GM19463 (cell line): ENCODE measurements around the gene RABL3.
"Not testable (repeated sequence)": the region's sequence is repeated elsewhere in the genome, so short reads cannot be mapped to it uniquely, and the experiment has no call there.

Experiments used
- ATAC-seq: cut with Tn5 transposase; IDR thresholded peaks from one replicate; pipeline ENCODE4 v1.9.1; 2021; ENCODE audit warnings: mild to moderate bottlenecking, moderate library complexity; ENCODE audit not compliant: unreplicated experiment

RABL3 gene

DNA sequence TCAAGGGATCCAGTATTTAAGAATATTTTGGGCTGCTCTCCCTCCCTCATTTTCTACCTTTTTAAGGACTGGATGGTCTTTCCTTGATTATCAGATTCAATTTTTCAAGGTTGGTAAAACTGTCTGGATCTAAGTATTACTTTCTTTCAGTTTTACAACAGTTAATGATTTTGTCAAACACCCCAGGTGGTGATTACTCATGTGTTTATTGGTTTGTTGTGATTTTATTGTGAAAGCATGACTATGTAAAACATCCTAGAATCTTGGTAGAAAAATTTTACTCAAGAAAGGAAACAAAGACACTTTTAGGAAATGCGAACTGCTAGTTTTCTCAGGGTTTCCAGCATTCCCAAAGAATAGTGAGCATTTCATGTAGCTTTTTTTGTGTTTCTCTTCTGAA, 7.5 kb upstream of the RABL3 start:
- no peak for ATAC-seq

GRCh38 chr3:120745466-120745865, 3.1 kb upstream of the RABL3 start:
- no peak for ATAC-seq

GRCh38 chr3:120743556-120744195, 1.4 kb upstream of the RABL3 start:
- no peak for ATAC-seq

DNA sequence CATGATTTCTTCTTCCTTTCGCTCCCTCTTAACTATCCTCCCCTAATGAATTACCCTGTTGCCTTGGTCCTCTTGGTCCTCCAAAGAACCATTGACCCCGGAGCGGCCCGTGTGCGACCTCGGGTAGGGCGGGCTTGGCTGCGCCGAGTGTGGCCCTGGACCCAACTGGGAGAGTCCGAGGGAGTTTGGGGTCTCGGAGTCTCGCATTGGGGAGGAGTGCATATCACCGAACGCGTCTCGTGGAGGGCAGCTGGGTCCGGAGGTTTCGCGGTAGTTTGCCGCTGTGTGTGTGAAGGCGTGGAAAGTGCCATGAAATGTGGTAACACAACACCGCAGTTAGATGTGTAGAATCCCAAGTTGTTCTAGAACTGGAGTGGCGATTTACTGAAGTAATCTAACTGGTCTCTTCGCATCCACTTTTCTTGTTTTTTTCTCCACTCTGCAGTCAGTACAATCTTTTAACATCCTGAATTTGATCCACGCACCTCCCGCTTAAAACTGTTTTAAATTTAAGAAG, 591 bp upstream of the RABL3 start:
- ATAC-seq = peak; percentile 10

GRCh38 chr3:120741837-120742197, 499 bp downstream of the RABL3 start:
- peak; percentile 2 for ATAC-seq

GRCh38 chr3:120741320-120741719, 996 bp downstream of the RABL3 start:
- no peak for ATAC-seq

DNA sequence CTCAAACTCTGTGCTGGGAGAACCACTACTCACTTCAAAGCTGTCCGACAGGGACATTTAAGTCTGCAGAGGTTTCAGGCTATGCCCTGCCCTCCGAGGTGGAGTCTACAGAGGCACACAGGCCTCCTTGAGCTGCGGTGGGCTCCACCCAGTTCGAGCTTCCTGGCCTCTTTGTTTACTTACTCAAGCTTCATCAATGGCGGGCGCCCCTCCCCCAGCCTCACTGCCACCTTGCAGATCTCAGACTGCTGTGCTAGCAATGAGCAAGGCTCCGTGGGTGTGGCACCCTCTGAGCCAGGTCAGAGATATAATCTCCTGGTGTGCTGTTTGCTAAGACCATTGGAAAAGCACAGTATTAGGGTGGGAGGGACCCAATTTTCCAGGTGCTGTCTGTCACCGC, 4.3 kb downstream of the RABL3 start:
- not testable (repeated sequence) for ATAC-seq

DNA sequence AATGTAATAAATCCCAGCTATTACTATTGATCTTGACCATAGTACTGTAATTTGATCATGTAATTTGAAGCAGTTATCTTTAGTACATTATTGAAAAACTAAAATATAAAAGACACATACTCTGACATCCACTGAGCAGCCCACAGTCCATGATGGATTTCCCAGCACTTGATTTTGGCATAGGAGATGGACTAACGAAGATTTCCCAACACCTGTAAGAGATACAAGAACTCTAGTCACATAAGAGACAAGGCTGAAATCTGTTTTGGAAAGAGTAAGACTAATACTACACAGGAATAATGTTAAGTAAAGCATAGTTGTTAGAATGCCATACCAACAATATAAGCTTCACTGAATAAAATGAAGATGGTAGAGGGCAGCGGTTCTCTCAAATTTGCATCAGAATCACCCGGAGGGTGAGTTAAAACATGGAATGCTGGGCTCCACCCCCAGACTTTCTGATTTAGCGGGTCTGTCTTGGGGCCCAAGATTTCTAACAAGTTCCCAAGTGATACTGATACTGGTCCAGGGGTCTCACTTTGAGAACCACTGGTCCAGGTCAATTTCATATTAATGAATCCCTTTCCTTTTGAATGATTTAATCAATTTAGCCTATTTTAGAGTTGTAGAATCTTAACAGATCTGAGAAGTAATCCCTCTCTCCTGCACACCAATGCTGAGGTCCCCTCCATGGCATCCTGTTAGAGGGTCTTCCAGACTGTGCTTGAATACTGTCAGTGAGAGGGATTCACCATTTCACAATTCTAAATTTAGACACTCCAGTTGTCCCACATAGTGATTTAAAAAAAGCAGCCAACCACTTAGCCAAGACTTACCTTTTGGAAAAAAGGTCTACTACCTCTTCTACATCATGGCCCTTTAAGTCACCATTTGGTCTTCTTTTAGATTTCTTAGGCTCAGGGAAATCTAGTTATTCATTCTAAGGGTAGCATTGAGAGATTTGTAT, 11.5 kb downstream of the RABL3 start:
- no peak for ATAC-seq

- ATAC-seq = no peak
These were observed 15.5 kb downstream of the RABL3 start for GRCh38 chr3:120726791-120727190.

DNA sequence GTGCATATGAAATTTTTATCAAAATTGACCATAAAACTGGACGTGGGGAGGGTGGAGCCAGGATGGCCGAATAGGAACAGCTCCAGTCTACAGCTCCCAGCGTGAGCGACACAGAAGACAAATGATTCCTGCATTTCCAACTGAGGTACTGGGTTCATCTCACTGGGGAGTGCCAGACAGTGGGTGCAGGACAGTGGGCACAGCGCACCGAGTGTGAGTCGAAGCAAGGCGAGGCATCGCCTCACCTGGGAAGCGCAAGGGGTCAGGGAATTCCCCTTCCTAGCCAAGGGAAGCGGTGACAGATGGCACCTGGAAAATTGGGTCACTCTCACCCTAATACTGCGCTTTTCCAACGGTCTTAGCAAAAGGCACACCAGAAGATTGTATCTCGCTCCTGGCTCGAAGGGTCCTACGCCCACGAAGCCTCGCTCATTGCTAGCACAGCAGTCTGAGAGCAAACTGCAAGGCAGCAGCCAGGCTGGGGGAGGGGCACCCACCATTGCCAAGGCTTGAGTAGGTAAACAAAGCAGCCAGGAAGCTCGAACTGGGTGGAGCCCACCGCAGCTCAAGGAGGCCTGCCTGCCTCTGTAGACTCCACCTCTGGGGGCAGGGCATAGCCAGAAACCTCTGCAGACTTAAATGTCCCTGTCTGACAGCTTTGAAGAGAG, 23.0 kb downstream of the RABL3 start:
- not testable (repeated sequence) for ATAC-seq

DNA sequence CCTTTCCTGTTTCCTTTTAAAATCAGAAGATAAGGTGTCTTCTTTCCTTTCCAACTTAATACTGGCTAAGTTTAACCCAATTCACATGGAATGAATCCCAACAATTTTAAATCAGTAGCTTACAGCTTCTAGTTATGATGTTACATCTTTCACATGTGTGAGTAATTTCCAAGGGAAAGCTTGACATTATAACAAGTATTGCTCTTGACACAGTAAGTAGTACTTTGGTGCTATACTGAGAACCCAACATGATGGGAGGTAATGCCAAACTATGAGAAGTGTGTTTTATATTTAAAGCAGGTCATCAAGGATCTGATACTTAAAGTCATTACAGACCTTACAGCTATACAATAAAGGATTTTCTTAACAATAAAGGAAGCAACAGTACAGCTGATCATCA, 29.1 kb downstream of the RABL3 start:
- no peak for ATAC-seq

GRCh38 chr3:120710369-120710768, 31.9 kb downstream of the RABL3 start:
- no peak for ATAC-seq

GRCh38 chr3:120708408-120708807, 33.9 kb downstream of the RABL3 start:
- ATAC-seq = no peak

DNA sequence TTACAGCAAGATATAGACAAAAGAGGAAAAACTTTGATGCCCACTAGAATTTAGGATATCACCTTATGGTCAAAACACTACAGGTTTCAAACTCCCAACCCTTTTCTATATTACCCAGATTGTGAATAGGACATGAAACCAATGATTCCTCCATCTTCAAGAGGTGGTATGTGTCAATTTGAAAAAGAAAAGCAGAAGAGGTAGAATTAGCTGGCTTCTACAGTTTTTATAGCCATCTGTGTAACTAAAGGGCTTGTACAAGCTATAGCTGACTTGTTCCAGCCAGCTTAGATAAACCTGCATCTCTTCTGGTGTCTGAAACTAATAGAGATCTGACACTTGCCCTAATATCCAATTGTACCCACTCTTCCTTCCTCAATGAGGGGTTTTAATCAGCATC, 35.4 kb downstream of the RABL3 start:
- no peak for ATAC-seq

DNA sequence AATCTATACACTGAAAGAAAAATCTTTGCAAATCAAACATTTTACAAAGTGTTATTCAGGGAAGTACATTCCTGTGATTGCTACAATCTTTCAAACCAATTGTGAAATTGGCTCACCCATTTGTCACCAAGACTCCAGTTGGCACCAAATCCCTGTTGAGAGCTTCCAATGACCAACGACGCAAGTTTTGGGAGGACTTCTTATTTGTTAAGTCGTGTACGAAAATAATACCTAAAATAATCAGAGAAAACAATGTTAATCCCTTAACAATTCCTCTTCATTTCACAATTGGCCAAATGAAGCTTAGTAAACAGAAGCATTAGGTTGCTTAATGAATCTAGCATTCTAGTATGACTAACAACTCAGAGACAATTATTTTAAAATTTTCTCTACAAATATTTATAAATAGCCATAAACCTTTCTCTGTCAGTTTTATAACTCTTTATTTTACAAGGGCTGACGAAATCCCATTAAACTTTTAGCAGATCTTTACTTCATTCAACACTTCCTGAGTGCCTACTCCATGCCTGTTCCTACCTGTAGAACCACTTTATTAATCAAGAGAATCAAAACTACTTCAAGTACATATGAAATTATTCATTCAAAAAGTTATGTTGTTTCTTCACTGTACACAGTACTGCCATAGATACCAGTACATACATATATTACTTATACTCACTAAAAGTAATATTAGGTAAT, 36.3 kb downstream of the RABL3 start:
- no peak for ATAC-seq

GRCh38 chr3:120699333-120699732, 43.0 kb downstream of the RABL3 start:
- no peak for ATAC-seq

DNA sequence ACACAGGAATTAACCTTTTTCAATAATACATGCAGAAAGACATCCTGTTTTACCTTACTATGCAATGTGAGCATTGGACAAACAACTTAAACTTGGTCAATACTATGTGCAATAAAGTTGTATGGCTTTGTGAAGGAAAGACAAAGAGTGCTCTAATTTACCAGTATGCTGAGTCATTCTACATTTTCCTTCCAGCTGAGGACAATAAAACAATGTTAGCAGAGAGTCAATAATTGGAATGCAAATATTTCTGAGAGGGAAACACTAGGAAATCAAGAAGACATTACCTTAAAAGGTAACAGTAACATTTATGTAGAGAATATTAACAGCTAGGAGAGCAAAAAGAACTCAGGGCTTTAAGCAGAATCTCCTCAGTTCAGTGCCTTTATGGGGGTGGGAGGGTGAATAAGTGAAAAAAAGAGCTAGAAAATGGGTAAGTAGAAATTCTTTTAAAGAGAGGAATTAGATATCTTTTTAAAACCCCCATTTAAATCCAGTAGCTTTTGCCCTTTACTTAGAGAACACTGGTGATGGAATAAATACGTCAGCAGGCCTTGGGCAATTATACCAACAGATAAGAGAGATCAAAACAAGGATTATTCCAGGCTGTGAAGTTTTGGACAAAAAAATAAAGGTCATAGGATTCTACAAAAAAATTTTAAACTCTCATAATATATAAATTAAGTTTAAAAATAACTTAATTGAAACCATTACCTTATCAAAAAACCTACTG, 48.7 kb downstream of the RABL3 start:
- ATAC-seq = no peak

- no peak for ATAC-seq
These were observed 52.9 kb downstream of the RABL3 start for GRCh38 chr3:120689395-120689794.

GRCh38 chr3:120688121-120688520, 54.2 kb downstream of the RABL3 start:
- peak; percentile 99 for ATAC-seq

DNA sequence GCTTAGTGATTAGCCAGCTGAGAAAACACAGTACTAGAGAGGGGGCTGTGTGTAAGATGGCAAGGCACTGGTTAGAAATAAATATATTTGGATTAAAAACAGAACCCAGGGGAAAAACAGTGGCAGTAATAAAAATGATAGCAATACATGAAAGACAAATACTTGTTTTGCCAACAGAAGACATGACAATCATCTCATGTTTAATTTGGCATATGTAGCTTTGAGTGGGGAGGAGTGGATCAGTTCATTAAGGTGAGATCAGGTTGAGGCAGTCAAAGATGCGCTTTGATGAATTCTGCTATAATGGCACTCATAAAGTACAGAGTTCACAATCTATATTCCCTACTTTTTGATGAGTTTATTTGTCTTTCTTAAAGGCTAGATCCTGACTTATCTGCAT, 56.9 kb downstream of the RABL3 start:
- no peak for ATAC-seq
